OCI-LY1 (cell line): ENCODE data around the gene GNPTAB.

ENCODE experiments used
- H2AFZ ChIP-seq: fragments of 200-600 bp; sonication (generic), shearing (Covaris generic); 2 replicates; pipeline ENCODE4 v1.6.0; 2014; ENCODE audit warnings: antibody characterized with exemption, mild to moderate bottlenecking, low read length
- H3F3A ChIP-seq: fragments of 200-600 bp; sonication (generic), shearing (Covaris generic); 2 replicates; pipeline ENCODE4 v1.6.0; 2014; ENCODE audit warnings: mild to moderate bottlenecking, antibody characterized with exemption, low read length, moderate library complexity; ENCODE audit not compliant: insufficient read depth
- H3K27ac ChIP-seq: fragments of 200-600 bp; sonication (generic); 2 replicates; pipeline ENCODE4 v1.5.1; 2014; ENCODE audit warnings: low read length, mixed run types, mild to moderate bottlenecking, low read depth; ENCODE audit not compliant: poor library complexity, severe bottlenecking
- H3K27me3 ChIP-seq: fragments of 200-600 bp; sonication (generic); 2 replicates; pipeline ENCODE4 v1.6.0; 2014; ENCODE audit warnings: antibody characterized with exemption, mild to moderate bottlenecking, low read length, moderate library complexity; ENCODE audit not compliant: insufficient read depth
- H3K36me3 ChIP-seq: fragments of 200-600 bp; sonication (generic); 2 replicates; pipeline ENCODE4 v1.6.1; 2014; ENCODE audit warnings: mild to moderate bottlenecking, antibody characterized with exemption, low read length, moderate library complexity, mixed read lengths; ENCODE audit not compliant: insufficient read depth
- H3K4me1 ChIP-seq: fragments of 200-600 bp; sonication (generic); 2 replicates; pipeline ENCODE4 v1.5.1; 2014; ENCODE audit warnings: mild to moderate bottlenecking, low read length, moderate library complexity; ENCODE audit not compliant: insufficient read depth, severe bottlenecking
- H3K4me2 ChIP-seq: fragments of 200-600 bp; sonication (generic), shearing (Covaris generic); 2 replicates; pipeline ENCODE4 v1.6.1; 2014; ENCODE audit warnings: low read length
- H3K4me3 ChIP-seq: fragments of 200-600 bp; sonication (generic); 2 replicates; pipeline ENCODE4 v1.5.1; 2014; ENCODE audit warnings: low read length, low read depth, mild to moderate bottlenecking, mixed read lengths; ENCODE audit not compliant: poor library complexity, severe bottlenecking
- H3K79me2 ChIP-seq: fragments of 200-600 bp; shearing (Covaris generic); 2 replicates; pipeline ENCODE4 v1.6.1; 2016; ENCODE audit warnings: mixed run types, low read length, mixed read lengths; ENCODE audit not compliant: insufficient read depth
- H3K9ac ChIP-seq: fragments of 200-600 bp; sonication (generic), shearing (Covaris generic); 2 replicates; pipeline ENCODE4 v1.6.1; 2014; ENCODE audit warnings: mild to moderate bottlenecking, low read length, mixed read lengths
- H3K9me2 ChIP-seq: fragments of 200-600 bp; sonication (generic), shearing (Covaris generic); 2 replicates; pipeline ENCODE4 v1.6.1; 2014; ENCODE audit warnings: low read depth, mild to moderate bottlenecking, low read length, mixed read lengths
- H3K9me3 ChIP-seq: fragments of 200-600 bp; shearing (Covaris generic); 2 replicates; pipeline ENCODE4 v1.6.1; 2014; ENCODE audit warnings: low read length, mixed read lengths
- H4K20me1 ChIP-seq: fragments of 200-600 bp; sonication (generic), shearing (Covaris generic); 2 replicates; pipeline ENCODE4 v1.6.0; 2016; ENCODE audit warnings: mild to moderate bottlenecking, low read length; ENCODE audit not compliant: insufficient read depth
- EZH2 ChIP-seq: fragments of 200-600 bp; sonication (generic), shearing (Covaris generic); IDR thresholded peaks from 2 replicates; pipeline ENCODE4 v1.8.0; 2017; ENCODE audit warnings: borderline replicate concordance, mixed run types, mild to moderate bottlenecking, antibody characterized with exemption, low read length, moderate library complexity, mixed read lengths
- TF ChIP-seq, protein P1 (sequence below): fragments of 200-600 bp; sonication (generic), shearing (Covaris generic); IDR thresholded peaks from 2 replicates; pipeline ENCODE4 v1.5.1; 2017; ENCODE audit warnings: mild to moderate bottlenecking, antibody characterized with exemption, low read length, moderate library complexity, mixed read lengths

The GNPTAB gene

DNA sequence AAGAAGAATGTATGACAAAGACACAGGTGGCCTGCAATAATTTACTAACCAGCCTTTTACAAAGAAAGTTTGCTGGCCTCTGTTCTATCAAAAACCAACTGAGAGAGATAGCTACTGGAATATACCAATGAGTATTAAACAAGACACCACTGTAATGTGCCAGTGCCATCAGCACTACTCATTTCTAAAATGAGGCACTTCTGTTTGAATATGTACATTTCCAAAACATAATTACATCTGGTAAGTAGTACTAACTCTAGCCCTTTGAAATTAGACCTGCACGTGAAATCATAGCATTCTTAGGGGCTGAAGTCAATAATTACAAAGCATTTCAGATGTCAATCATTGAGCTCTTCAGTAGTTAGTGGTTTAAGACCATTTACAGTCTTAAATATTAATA is 84.6 kb downstream of the GNPTAB start:
- peak overlapping the region; percentile 98 for H3K27ac ChIP-seq
- H3K36me3 ChIP-seq, result peaks cover 81% of the 10 kb centered on the region
- H4K20me1 ChIP-seq, result no peaks in the 10 kb centered on the region
- H3K4me1 ChIP-seq, result peaks cover 66% of the 10 kb centered on the region
- no peak overlapping the region for H3K4me3 ChIP-seq
- H3K4me2 ChIP-seq, result no peak overlapping the region; the same call in 1 of the 2 replicates
- H3K9ac ChIP-seq, result no peak overlapping the region
- no peaks in the 10 kb centered on the region for H3K79me2 ChIP-seq
- H3K9me2 ChIP-seq, result no peaks in the 10 kb centered on the region
- TF ChIP-seq, protein P1, sequence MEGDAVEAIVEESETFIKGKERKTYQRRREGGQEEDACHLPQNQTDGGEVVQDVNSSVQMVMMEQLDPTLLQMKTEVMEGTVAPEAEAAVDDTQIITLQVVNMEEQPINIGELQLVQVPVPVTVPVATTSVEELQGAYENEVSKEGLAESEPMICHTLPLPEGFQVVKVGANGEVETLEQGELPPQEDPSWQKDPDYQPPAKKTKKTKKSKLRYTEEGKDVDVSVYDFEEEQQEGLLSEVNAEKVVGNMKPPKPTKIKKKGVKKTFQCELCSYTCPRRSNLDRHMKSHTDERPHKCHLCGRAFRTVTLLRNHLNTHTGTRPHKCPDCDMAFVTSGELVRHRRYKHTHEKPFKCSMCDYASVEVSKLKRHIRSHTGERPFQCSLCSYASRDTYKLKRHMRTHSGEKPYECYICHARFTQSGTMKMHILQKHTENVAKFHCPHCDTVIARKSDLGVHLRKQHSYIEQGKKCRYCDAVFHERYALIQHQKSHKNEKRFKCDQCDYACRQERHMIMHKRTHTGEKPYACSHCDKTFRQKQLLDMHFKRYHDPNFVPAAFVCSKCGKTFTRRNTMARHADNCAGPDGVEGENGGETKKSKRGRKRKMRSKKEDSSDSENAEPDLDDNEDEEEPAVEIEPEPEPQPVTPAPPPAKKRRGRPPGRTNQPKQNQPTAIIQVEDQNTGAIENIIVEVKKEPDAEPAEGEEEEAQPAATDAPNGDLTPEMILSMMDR, result no peak
- no peak for TF ChIP-seq EZH2
- no peaks in the 10 kb centered on the region for H3K27me3 ChIP-seq
- H3K9me3 ChIP-seq, result no peaks in the 10 kb centered on the region
- H2AFZ ChIP-seq, result no peak overlapping the region
- H3F3A ChIP-seq, result 0 out of 2 replicates have a peak, but pooled peaks cover 2% of the 10 kb centered on the region

DNA sequence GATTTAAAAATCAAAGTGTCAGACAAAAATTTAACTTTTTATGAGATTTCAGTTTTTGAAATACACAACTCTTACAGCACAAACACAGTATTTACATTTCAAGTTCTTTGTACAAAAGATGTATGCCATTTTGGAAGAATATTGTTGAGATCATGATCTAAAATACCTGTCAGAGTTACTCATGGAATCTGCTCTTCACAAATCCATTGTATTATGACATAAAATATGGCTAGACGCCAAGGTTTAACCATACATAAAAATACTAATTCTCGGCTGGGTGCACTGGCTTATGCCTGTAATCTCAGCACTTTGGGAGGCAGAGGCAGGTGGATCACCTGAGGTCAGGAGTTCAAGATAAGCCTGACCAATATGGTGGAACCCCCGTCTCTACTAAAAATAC is 85.3 kb downstream of the GNPTAB start:
- Histone ChIP-seq H3K9me3 (no peaks in the 10 kb centered on the region), H2AFZ (no peak overlapping the region), H3F3A (0 out of 2 replicates have a peak, but pooled peaks cover 2% of the 10 kb centered on the region), H3K4me3 (peak overlapping the region; percentile 47), H3K9me2 (no peaks in the 10 kb centered on the region), H4K20me1 (no peaks in the 10 kb centered on the region), H3K4me1 (peaks cover 73% of the 10 kb centered on the region), H3K4me2 (peak overlapping the region; percentile 67), H3K36me3 (peaks cover 79% of the 10 kb centered on the region), H3K79me2 (no peaks in the 10 kb centered on the region), H3K9ac (peak overlapping the region; percentile 76; the same call in 1 of the 2 replicates), H3K27ac (peak overlapping the region; percentile 98), H3K27me3 (no peaks in the 10 kb centered on the region)
- no peak for TF ChIP-seq EZH2
- TF ChIP-seq, protein P1, result no peak

DNA sequence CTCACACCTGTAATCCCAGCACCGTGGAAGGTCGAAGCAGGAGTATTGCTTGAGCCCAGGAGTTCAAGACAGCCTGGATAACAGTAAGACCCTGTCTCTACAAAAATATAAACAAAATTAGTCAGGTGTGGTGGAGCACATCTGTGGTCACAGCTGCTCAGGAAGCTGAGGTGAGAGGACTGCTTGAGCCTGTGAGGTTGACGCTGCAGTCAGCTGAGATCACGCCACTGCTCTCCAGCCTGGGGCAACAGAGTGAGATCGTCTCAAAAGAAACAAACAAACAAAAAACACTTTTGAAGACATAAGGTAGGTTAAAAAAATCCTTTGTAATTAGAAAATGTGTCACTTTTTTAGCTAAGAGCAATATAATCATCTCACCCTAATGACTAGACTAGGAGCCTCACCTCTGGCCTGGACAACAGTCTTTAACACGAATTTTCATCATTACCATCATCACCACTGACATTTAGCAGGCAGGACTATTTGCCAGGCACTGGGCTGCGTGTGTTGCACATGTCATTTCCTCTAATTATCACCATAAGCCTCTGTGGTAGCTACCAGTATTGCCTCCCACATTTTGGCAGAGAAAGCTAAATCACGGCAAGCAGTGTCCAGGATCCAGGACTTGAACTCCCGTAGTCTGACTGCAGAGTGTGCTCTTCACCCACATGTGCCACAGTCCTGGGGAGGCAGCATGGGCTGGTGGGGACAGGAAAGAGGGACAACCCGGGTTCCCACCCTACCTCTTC is 86.9 kb downstream of the GNPTAB start:
- Histone ChIP-seq H3K4me3 (peak overlapping the region; percentile 47), H3K9me3 (no peaks in the 10 kb centered on the region), H3K27ac (peak overlapping the region; percentile 98), H3K4me1 (peaks cover 70% of the 10 kb centered on the region), H2AFZ (no peak overlapping the region), H3K9me2 (no peaks in the 10 kb centered on the region), H3K36me3 (peaks cover 79% of the 10 kb centered on the region), H3K79me2 (no peaks in the 10 kb centered on the region), H3K9ac (peak overlapping the region; percentile 76), H3K4me2 (peak overlapping the region; percentile 67), H4K20me1 (no peaks in the 10 kb centered on the region), H3F3A (0 out of 2 replicates have a peak, but pooled peaks cover 2% of the 10 kb centered on the region), H3K27me3 (no peaks in the 10 kb centered on the region)
- TF ChIP-seq EZH2, result no peak
- TF ChIP-seq, protein P1, result peak; percentile 52
